GM13977 (cell line): ENCODE results near the gene SNAP47.

ENCODE experiments used
- DNase-seq: peaks from one replicate; pipeline ENCODE4 v3.0.0; 2012; ENCODE audit warnings: low spot score
- in situ Hi-C: fragments of 300-500 bp; cut with MboI; formaldehyde crosslinking; loops from one replicate; pipeline ENCODE4 v1.12.0; 2022; ENCODE audit warnings: low sequenced_read_pairs, low pct_unique_long_range_greater_than_20kb, mixed read lengths, inconsistent platforms; ENCODE audit not compliant: unreplicated experiment
- TF ChIP-seq, protein P1 (sequence below): IDR thresholded peaks from 2 replicates; pipeline ENCODE4 v1.5.1; 2012; ENCODE audit warnings: mild to moderate bottlenecking, control low read depth; ENCODE audit not compliant: insufficient read depth; ENCODE audit errors: extremely low read depth, missing control alignments

Gene SNAP47

GRCh38 chr1:227736814-227737432 lies 1.7 kb downstream of the SNAP47 start:
- in situ Hi-C loops: no loop called here
- TF ChIP-seq, protein P1, sequence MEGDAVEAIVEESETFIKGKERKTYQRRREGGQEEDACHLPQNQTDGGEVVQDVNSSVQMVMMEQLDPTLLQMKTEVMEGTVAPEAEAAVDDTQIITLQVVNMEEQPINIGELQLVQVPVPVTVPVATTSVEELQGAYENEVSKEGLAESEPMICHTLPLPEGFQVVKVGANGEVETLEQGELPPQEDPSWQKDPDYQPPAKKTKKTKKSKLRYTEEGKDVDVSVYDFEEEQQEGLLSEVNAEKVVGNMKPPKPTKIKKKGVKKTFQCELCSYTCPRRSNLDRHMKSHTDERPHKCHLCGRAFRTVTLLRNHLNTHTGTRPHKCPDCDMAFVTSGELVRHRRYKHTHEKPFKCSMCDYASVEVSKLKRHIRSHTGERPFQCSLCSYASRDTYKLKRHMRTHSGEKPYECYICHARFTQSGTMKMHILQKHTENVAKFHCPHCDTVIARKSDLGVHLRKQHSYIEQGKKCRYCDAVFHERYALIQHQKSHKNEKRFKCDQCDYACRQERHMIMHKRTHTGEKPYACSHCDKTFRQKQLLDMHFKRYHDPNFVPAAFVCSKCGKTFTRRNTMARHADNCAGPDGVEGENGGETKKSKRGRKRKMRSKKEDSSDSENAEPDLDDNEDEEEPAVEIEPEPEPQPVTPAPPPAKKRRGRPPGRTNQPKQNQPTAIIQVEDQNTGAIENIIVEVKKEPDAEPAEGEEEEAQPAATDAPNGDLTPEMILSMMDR: no peak
- no peak for DNase-seq

DNA sequence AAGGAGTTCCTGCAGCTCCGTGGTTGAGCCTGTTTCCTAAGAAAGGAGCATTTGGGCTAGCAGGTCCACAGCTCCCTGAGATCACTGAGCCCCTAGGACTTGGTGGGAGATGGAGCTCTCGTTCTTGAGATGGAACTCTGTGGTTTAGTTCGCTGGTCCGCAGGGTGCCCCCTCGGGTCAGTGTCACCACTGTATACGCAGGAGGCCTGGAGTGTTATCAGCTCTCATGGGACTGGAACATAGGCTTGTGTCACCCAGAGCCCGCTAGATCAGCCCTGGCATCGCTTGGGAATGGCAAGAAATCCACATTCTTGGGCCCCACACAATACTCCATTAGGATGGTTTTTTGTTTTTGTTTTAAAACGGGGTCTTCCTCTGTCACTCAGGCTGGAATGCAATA lies 3.6 kb downstream of the SNAP47 start:
- in situ Hi-C loops: no loop called here
- no peak for DNase-seq
- TF ChIP-seq, protein P1: no peak

DNA sequence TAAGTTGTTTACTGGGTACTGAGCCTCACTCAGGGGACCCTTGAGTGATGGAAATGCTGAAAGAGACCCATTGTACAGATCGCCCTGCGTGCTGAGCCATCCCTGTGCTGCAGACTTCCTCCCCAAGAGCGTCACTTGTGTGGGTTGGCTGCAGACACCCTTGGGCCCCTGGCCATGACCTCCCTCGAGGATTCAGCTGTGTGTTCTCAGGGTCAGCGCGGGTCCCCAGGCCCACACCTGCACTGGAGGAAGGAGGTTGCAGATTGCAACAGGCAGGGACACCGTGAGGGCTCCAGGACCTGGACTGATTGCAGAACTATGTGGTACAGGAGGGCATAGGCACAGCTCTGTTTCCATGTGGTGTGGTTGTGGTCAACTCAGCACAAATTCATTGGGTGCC lies 4.4 kb downstream of the SNAP47 start:
- in situ Hi-C loops: no loop called here
- no peak for DNase-seq

DNA sequence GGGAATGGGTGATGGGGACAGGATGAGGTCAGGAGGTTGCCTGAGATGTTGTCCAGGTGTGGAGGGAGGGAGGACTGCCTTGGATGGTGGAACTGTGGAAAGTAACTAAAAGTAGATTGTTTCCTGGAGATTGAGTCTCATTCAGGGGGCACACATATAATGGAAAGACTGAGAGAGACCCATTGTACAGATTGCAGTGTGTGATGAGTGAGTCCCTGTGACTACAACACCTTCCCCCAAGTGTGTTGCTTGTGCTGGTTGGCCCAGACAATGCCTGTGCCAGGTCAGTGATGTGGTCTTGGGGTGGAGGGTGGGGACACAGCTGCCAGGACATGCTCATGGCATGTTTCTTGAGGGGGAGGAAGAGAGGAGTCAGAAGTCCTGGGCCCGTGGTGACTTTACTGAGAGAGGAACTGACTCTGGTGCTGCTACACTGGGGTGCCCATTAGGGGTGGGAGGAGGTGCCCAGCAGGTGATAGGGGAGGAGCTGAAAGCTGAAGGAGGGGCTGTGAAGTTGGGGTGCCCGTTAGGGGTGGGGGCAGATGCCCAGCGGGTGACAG lies 5.2 kb downstream of the SNAP47 start:
- no peak for DNase-seq
- TF ChIP-seq, protein P1: no peak
- in situ Hi-C loops: no loop called here

More for the DNA sequence above, 4.4 kb downstream of the SNAP47 start:
- TF ChIP-seq, protein P1: no peak

GRCh38 chr1:227741166-227741870 lies 6.1 kb downstream of the SNAP47 start:
- no peak for DNase-seq

DNA sequence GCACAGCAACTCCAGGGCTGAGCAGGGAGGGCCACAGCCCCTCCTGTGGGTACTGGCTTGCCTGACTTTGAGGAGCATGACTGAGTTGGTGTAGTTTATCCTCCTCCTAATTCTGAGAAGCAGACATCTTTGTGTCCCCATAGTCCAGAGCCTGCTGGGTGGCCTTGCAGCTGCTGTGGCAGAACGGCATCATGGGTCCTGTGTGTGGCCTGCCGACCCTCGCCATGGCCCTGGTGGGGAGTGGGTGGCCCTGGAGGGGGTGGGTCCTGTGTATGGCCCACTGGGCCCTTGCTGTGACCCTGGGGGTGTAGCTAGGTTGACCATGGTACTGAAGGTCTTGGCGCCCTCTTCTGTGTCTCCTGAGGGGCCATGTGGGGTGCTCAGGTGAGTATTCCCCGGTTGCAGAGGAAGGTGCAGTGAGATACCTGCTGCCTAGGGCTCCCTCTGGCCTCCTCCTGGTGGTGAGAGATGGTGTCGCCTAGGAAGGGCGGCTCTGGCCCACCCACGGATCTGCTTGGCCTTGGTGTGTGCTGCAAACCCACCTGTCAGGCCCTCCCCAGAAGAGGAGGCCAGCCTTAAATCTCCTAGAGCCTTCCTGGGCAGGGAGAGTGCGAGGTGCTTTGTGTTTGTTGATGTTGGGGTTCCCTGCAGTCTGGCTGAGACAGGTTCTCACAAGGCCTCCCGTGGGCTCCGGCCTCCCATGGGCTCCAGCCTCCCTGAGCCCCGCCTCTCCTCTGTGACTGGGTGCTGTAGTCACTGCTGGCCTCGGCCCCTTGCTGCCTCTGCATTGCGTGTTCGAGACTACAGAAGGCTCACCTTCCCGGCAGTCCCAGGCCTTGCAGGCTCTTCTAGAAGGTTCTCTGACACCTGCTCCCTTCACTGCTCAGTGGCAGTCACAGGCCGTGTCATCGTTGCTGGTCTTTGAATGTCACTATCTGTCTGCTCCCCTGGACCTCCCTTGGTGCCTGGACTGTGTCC lies 7.8 kb downstream of the SNAP47 start:
- TF ChIP-seq, protein P1: no peak
- in situ Hi-C loops: no loop called here
- no peak for DNase-seq

More at GRCh38 chr1:227741166-227741870, 6.1 kb downstream of the SNAP47 start:
- in situ Hi-C loops: no loop called here
- TF ChIP-seq, protein P1: no peak
